OCI-LY3 (cell line): Measurements from ENCODE around the gene PHTF2.

ENCODE experiments used
- CTCF ChIP-seq: fragments of 200-600, 300-600 bp; sonication (generic); IDR thresholded peaks from 2 replicates; pipeline ENCODE4 v1.5.1; 2014; ENCODE audit warnings: antibody characterized with exemption, low read length, low read depth
- EZH2phosphoT487 ChIP-seq: fragments of 200-600 bp; shearing (Covaris generic); IDR thresholded peaks from 2 replicates; pipeline ENCODE4 v1.6.1; 2018; ENCODE audit warnings: antibody characterized with exemption, mixed run types, low read depth

- TF ChIP-seq CTCF = no peak
- no peak for TF ChIP-seq EZH2phosphoT487
These were observed 184.5 kb downstream of the PHTF2 start for GRCh38 chr7:77982926-77983550.
